HEK293 (cell line): ENCODE data around the gene ZNF799.
"Not testable (repeated sequence)": the region's sequence is repeated elsewhere in the genome, so short reads cannot be mapped to it uniquely, and the experiment has no call there.

ENCODE experiments used
- CTCF ChIA-PET: fragments of 350-600 bp; formaldehyde crosslinking; extraction: SDS; loops from one replicate; lab custom pipeline; 2021; ENCODE audit warnings: antibody characterized with exemption; lab: Yijun Ruan, JAX
- POLR2A ChIA-PET: fragments of 300-600 bp; formaldehyde crosslinking; extraction: SDS; loops from one replicate; lab custom pipeline; 2020; ENCODE audit warnings: antibody characterized with exemption, inconsistent platforms; lab: Yijun Ruan, JAX
- H3K27ac ChIP-seq: fragments of 200-500 bp; sonication (Bioruptor generic); 2 replicates; pipeline ENCODE4 v1.5.1; 2014; ENCODE audit warnings: low read depth, low read length, control low read depth, inconsistent platforms; ENCODE audit errors: extremely low read depth
- H3K36me3 ChIP-seq, 2 experiments: fragments of 200-500 bp in 1 of 2; sonication (Bioruptor generic) in 1 of 2; 1 replicate in 1 of 2; 2 replicates in 1 of 2; pipeline ENCODE4 v1.5.1; 2014 to 2017; ENCODE audit warnings: inconsistent platforms in 2 of 2, low read length in 2 of 2; ENCODE audit not compliant: control insufficient read depth in 2 of 2, insufficient read depth in 1 of 2
- H3K4me1 ChIP-seq: fragments of 200-500 bp; sonication (Bioruptor generic); 2 replicates; pipeline ENCODE4 v1.5.1; 2014; ENCODE audit warnings: mild to moderate bottlenecking, low read length, inconsistent platforms; ENCODE audit not compliant: control insufficient read depth, insufficient read depth
- H3K4me3 ChIP-seq: 2 replicates; pipeline ENCODE4 v1.5.1; 2011; ENCODE audit warnings: low read depth, mild to moderate bottlenecking, control low read depth, low read length, moderate library complexity
- H3K9me3 ChIP-seq: fragments of 200-500 bp; sonication (Bioruptor generic); 2 replicates; pipeline ENCODE4 v1.5.1; 2014; ENCODE audit warnings: low read depth, low read length, inconsistent platforms; ENCODE audit not compliant: control insufficient read depth, insufficient read depth
- EGR2 ChIP-seq: fragments of 450-650 bp; formaldehyde crosslinking; IDR thresholded peaks from 2 replicates; pipeline ENCODE4 v1.5.1; 2016; ENCODE audit warnings: low read depth, missing biosample characterization, missing genetic modification characterization
- FEZF1 ChIP-seq: fragments of 450-650 bp; formaldehyde crosslinking; IDR thresholded peaks from 2 replicates; pipeline ENCODE4 v1.5.1; 2016; ENCODE audit warnings: missing biosample characterization, missing genetic modification characterization
- GLI4 ChIP-seq: fragments of 450-650 bp; formaldehyde crosslinking; IDR thresholded peaks from 2 replicates; pipeline ENCODE4 v1.5.1; 2016; ENCODE audit warnings: missing biosample characterization, missing genetic modification characterization
- PRDM4 ChIP-seq: fragments of 450-650 bp; formaldehyde crosslinking; IDR thresholded peaks from 2 replicates; pipeline ENCODE4 v1.5.1; 2017; ENCODE audit warnings: missing biosample characterization, missing genetic modification characterization
- SETDB1 ChIP-seq: IDR thresholded peaks from one replicate; pipeline ENCODE4 v1.6.1; 2017; ENCODE audit warnings: mild to moderate bottlenecking, low read length, moderate library complexity, mixed read lengths; ENCODE audit not compliant: insufficient read length
- ZBTB48 ChIP-seq: fragments of 450-650 bp; formaldehyde crosslinking; IDR thresholded peaks from 2 replicates; pipeline ENCODE4 v1.5.1; 2016; ENCODE audit warnings: missing biosample characterization, missing genetic modification characterization
- ZNF132 ChIP-seq: fragments of 450-650 bp; formaldehyde crosslinking; IDR thresholded peaks from 2 replicates; pipeline ENCODE4 v1.5.1; 2017; ENCODE audit warnings: missing biosample characterization, missing genetic modification characterization, borderline replicate concordance
- ZNF146 ChIP-seq: fragments of 450-650 bp; formaldehyde crosslinking; IDR thresholded peaks from 2 replicates; pipeline ENCODE4 v1.5.1; 2016; ENCODE audit warnings: missing biosample characterization, missing genetic modification characterization
- ZNF211 ChIP-seq: fragments of 450-650 bp; formaldehyde crosslinking; IDR thresholded peaks from 2 replicates; pipeline ENCODE4 v1.5.1; 2016; ENCODE audit warnings: low read depth, missing biosample characterization, missing genetic modification characterization
- ZNF350 ChIP-seq: fragments of 450-650 bp; formaldehyde crosslinking; IDR thresholded peaks from 2 replicates; pipeline ENCODE4 v1.5.0; 2017; ENCODE audit warnings: missing biosample characterization, mild to moderate bottlenecking, missing genetic modification characterization
- ZNF404 ChIP-seq: fragments of 450-650 bp; formaldehyde crosslinking; IDR thresholded peaks from 2 replicates; pipeline ENCODE4 v1.5.1; 2017; ENCODE audit warnings: missing biosample characterization, missing genetic modification characterization
- ZNF416 ChIP-seq: fragments of 450-650 bp; formaldehyde crosslinking; IDR thresholded peaks from 2 replicates; pipeline ENCODE4 v1.5.1; 2016; ENCODE audit warnings: missing biosample characterization, missing genetic modification characterization
- ZNF473 ChIP-seq: fragments of 450-650 bp; formaldehyde crosslinking; IDR thresholded peaks from 2 replicates; pipeline ENCODE4 v1.5.1; 2017; ENCODE audit warnings: missing biosample characterization, missing genetic modification characterization
- ZNF501 ChIP-seq: fragments of 450-650 bp; formaldehyde crosslinking; IDR thresholded peaks from 2 replicates; pipeline ENCODE4 v1.5.1; 2016; ENCODE audit warnings: missing biosample characterization, missing genetic modification characterization
- ZNF600 ChIP-seq: fragments of 450-650 bp; formaldehyde crosslinking; IDR thresholded peaks from 2 replicates; pipeline ENCODE4 v1.5.1; 2016; ENCODE audit warnings: missing biosample characterization, missing genetic modification characterization
- ZNF610 ChIP-seq: fragments of 450-650 bp; formaldehyde crosslinking; IDR thresholded peaks from 2 replicates; pipeline ENCODE4 v1.5.1; 2016; ENCODE audit warnings: missing biosample characterization, missing genetic modification characterization, borderline replicate concordance
- ZNF629 ChIP-seq: fragments of 450-650 bp; formaldehyde crosslinking; IDR thresholded peaks from 2 replicates; pipeline ENCODE4 v1.5.1; 2017; ENCODE audit warnings: missing biosample characterization, missing genetic modification characterization
- ZNF660 ChIP-seq: fragments of 450-650 bp; IDR thresholded peaks from 2 replicates; pipeline ENCODE4 v1.5.1; 2018; ENCODE audit warnings: missing biosample characterization, mild to moderate bottlenecking, missing genetic modification characterization
- TF ChIP-seq, protein P1 (sequence below): fragments of 450-650 bp; IDR thresholded peaks from 2 replicates; pipeline ENCODE4 v1.5.1; 2018; ENCODE audit warnings: missing biosample characterization, mild to moderate bottlenecking, missing genetic modification characterization
- TF ChIP-seq, protein P2 (sequence below): fragments of 450-650 bp; formaldehyde crosslinking; IDR thresholded peaks from 2 replicates; pipeline ENCODE4 v1.5.1; 2016; ENCODE audit warnings: missing biosample characterization, missing genetic modification characterization, low read depth

ZNF799 gene

GRCh38 chr19:12417273-12417672 lies 16.2 kb upstream of the ZNF799 start:
- H3K4me1 ChIP-seq, H3K27ac ChIP-seq, H3K36me3 ChIP-seq: not testable (repeated sequence)
- peak; percentile 31 for TF ChIP-seq SETDB1
- TF ChIP-seq, all 188 proteins: peak for 1; not testable (repeated sequence) for 187
- POLR2A ChIA-PET, H3K4me3 ChIP-seq, H3K9me3 ChIP-seq, CTCF ChIA-PET: not testable (repeated sequence)

GRCh38 chr19:12411893-12412292 lies 10.8 kb upstream of the ZNF799 start:
- H3K9me3 ChIP-seq: no peaks in the 10 kb centered on the region
- ChIA-PET CTCF (interaction anchor here (0.6 kb wide), 1 partner anchor 322 kb away, joined by 5 read pairs; no protein-coding TSS in a partner anchor), POLR2A (interaction anchor here (1.2 kb wide), 1 partner anchor 11 kb away, joined by 4 read pairs; the partner anchor contains the start of gene ZNF799)
- no peak overlapping the region for H3K4me3 ChIP-seq
- TF ChIP-seq FEZF1 (tag by site-specific recombination): no peak
- no peak for TF ChIP-seq ZNF416
- TF ChIP-seq, protein P1, sequence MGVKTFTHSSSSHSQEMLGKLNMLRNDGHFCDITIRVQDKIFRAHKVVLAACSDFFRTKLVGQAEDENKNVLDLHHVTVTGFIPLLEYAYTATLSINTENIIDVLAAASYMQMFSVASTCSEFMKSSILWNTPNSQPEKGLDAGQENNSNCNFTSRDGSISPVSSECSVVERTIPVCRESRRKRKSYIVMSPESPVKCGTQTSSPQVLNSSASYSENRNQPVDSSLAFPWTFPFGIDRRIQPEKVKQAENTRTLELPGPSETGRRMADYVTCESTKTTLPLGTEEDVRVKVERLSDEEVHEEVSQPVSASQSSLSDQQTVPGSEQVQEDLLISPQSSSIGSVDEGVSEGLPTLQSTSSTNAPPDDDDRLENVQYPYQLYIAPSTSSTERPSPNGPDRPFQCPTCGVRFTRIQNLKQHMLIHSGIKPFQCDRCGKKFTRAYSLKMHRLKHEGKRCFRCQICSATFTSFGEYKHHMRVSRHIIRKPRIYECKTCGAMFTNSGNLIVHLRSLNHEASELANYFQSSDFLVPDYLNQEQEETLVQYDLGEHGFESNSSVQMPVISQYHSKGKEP (tag by site-specific recombination): no peak
- TF ChIP-seq ZNF404: no peak
- no peak for TF ChIP-seq ZNF610 (tag by site-specific recombination)
- TF ChIP-seq ZNF660 (tag by site-specific recombination): no peak
- no peak for TF ChIP-seq ZNF473 (tag by site-specific recombination)
- no peak for TF ChIP-seq GLI4 (tag by site-specific recombination)
- no peak for TF ChIP-seq ZNF350 (tag by site-specific recombination)
- TF ChIP-seq, protein P2, sequence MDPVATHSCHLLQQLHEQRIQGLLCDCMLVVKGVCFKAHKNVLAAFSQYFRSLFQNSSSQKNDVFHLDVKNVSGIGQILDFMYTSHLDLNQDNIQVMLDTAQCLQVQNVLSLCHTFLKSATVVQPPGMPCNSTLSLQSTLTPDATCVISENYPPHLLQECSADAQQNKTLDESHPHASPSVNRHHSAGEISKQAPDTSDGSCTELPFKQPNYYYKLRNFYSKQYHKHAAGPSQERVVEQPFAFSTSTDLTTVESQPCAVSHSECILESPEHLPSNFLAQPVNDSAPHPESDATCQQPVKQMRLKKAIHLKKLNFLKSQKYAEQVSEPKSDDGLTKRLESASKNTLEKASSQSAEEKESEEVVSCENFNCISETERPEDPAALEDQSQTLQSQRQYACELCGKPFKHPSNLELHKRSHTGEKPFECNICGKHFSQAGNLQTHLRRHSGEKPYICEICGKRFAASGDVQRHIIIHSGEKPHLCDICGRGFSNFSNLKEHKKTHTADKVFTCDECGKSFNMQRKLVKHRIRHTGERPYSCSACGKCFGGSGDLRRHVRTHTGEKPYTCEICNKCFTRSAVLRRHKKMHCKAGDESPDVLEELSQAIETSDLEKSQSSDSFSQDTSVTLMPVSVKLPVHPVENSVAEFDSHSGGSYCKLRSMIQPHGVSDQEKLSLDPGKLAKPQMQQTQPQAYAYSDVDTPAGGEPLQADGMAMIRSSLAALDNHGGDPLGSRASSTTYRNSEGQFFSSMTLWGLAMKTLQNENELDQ (tag by site-specific recombination): no peak
- no peak for TF ChIP-seq ZNF146 (tag by site-specific recombination)
- no peak for TF ChIP-seq ZNF211 (tag by site-specific recombination)
- TF ChIP-seq ZNF629 (tag by site-specific recombination): no peak
- TF ChIP-seq ZNF132 (tag by site-specific recombination): no peak
- no peak overlapping the region for H3K27ac ChIP-seq
- H3K36me3 ChIP-seq: no peaks in the 10 kb centered on the region
- no peaks in the 10 kb centered on the region for H3K4me1 ChIP-seq

DNA sequence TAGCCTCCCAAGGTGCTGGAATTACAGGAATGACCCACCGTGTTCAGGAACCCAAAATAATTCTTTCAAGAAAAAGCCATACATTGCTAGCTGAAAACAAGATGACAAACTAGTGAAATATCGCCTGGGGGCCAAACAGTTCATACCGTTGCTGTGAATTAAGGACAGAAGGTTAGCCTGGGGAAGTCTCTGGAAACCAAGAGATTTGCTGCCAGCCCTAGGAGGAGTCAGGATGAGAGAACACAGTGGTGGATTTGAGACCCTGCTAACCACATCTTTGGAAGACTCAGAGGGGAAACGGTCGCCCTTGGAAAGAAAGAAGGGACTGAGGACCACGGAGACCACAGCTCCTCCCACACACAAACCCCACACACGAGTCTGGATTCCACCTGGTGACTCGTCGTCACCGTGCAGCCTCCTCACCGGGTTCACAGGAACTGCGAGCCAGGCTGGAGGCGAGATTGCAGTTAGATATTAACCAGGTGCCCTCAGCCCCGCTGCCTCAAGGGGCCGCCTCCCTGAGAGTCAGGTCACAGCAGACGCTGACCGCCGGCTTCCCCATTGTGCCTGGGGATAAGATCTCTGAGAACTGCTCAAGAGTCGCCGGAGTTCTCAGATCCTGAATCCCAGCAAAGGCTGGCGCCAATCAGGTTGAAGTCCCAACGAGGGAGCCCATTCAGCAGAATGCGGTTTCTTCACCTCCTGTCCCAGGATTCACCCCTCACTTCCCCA lies 1.0 kb downstream of the ZNF799 start:
- not testable (repeated sequence) for H3K36me3 ChIP-seq, H3K27ac ChIP-seq, H3K9me3 ChIP-seq, H3K4me1 ChIP-seq
- ChIA-PET CTCF (interaction anchor here (1.2 to 1.3 kb wide), 2 partner anchors 259 to 340 kb away, joined by 3 to 4 read pairs; no protein-coding TSS in a partner anchor), POLR2A (interaction anchor here (1.8 kb wide), 1 partner anchor 35 kb away, joined by 7 read pairs; the partner anchor contains the start of gene ZNF442)
- peak overlapping the region; percentile 80 for H3K4me3 ChIP-seq
- 0 out of 2 replicates have a peak, but pooled peaks have one; percentile 20 for TF ChIP-seq ZBTB48 (tag by site-specific recombination)
- TF ChIP-seq ZNF501: 0 out of 2 replicates have a peak, but pooled peaks have one; percentile 6
- peak; percentile 28; the same call in 1 of the 2 replicates for TF ChIP-seq PRDM4
- TF ChIP-seq ZNF600: 0 out of 2 replicates have a peak, but pooled peaks have one; percentile 20
- TF ChIP-seq EGR2 (tag by site-specific recombination): peak; percentile 18; the same call in 1 of the 2 replicates
